Measurements from ENCODE around the gene LPCAT1.

Gene LPCAT1

GRCh38 chr5:1548702-1549474, 25.1 kb upstream of the LPCAT1 start:
- no peaks in the 10 kb centered on the region for H3K9me3 Mint-ChIP-seq
- no peak overlapping the region for H3K27ac Mint-ChIP-seq
- H3K36me3 Mint-ChIP-seq (ENCODE audit: low read depth), result no peaks in the 10 kb centered on the region
- no peaks in the 10 kb centered on the region for H3K4me1 Mint-ChIP-seq
- ATAC-seq (no peak), DNase-seq (no peak)
- H3K27me3 Mint-ChIP-seq, result peaks cover 5% of the 10 kb centered on the region
- H3K4me3 Mint-ChIP-seq, result no peak overlapping the region

GRCh38 chr5:1547655-1548054, 23.9 kb upstream of the LPCAT1 start:
- ATAC-seq (no peak), DNase-seq (no peak)
- Mint-ChIP-seq H3K4me3 (no peak overlapping the region), H3K4me1 (no peaks in the 10 kb centered on the region), H3K27me3 (peaks cover 5% of the 10 kb centered on the region), H3K36me3 (ENCODE audit: low read depth) (no peaks in the 10 kb centered on the region), H3K9me3 (no peaks in the 10 kb centered on the region), H3K27ac (no peak overlapping the region)

- H3K27ac Mint-ChIP-seq, result no peak overlapping the region
- DNase-seq, result no peak
Measured at GRCh38 chr5:1547236-1547635, 23.5 kb upstream of the LPCAT1 start.

GRCh38 chr5:1546556-1546955, 22.8 kb upstream of the LPCAT1 start:
- Mint-ChIP-seq H3K4me1 (no peaks in the 10 kb centered on the region), H3K27ac (no peak overlapping the region), H3K36me3 (ENCODE audit: low read depth) (no peaks in the 10 kb centered on the region), H3K4me3 (no peak overlapping the region), H3K9me3 (no peaks in the 10 kb centered on the region), H3K27me3 (peaks cover 5% of the 10 kb centered on the region)
- no peak for DNase-seq
- no peak for ATAC-seq

More at GRCh38 chr5:1547236-1547635, 23.5 kb upstream of the LPCAT1 start:
- no peaks in the 10 kb centered on the region for H3K9me3 Mint-ChIP-seq
- H3K36me3 Mint-ChIP-seq (ENCODE audit: low read depth), result no peaks in the 10 kb centered on the region
- H3K4me1 Mint-ChIP-seq, result no peaks in the 10 kb centered on the region
- no peak overlapping the region for H3K4me3 Mint-ChIP-seq
- H3K27me3 Mint-ChIP-seq, result peaks cover 5% of the 10 kb centered on the region
- ATAC-seq, result no peak

- peaks cover 5% of the 10 kb centered on the region for H3K27me3 Mint-ChIP-seq
- H3K9me3 Mint-ChIP-seq, result no peaks in the 10 kb centered on the region
- H3K4me1 Mint-ChIP-seq, result no peaks in the 10 kb centered on the region
- no peak overlapping the region for H3K4me3 Mint-ChIP-seq
- H3K27ac Mint-ChIP-seq, result no peak overlapping the region
- ATAC-seq (no peak), DNase-seq (no peak)
- no peaks in the 10 kb centered on the region for H3K36me3 Mint-ChIP-seq (ENCODE audit: low read depth)
Measured at GRCh38 chr5:1545805-1546355, 22.1 kb upstream of the LPCAT1 start.

GRCh38 chr5:1545126-1545804, 21.5 kb upstream of the LPCAT1 start:
- no peaks in the 10 kb centered on the region for H3K4me1 Mint-ChIP-seq
- no peak for DNase-seq

GRCh38 chr5:1544294-1544961, 20.7 kb upstream of the LPCAT1 start:
- no peak for ATAC-seq
- Mint-ChIP-seq H3K27ac (no peak overlapping the region), H3K36me3 (ENCODE audit: low read depth) (no peaks in the 10 kb centered on the region), H3K27me3 (peaks cover 3% of the 10 kb centered on the region), H3K4me3 (no peak overlapping the region), H3K9me3 (no peaks in the 10 kb centered on the region), H3K4me1 (no peaks in the 10 kb centered on the region)
- DNase-seq, result no peak

More at GRCh38 chr5:1545126-1545804, 21.5 kb upstream of the LPCAT1 start:
- no peak for ATAC-seq
- H3K27me3 Mint-ChIP-seq, result peaks cover 5% of the 10 kb centered on the region
- H3K27ac Mint-ChIP-seq, result no peak overlapping the region
- H3K36me3 Mint-ChIP-seq (ENCODE audit: low read depth), result no peaks in the 10 kb centered on the region
- H3K4me3 Mint-ChIP-seq, result no peak overlapping the region
- H3K9me3 Mint-ChIP-seq, result no peaks in the 10 kb centered on the region

GRCh38 chr5:1543398-1544293, 19.9 kb upstream of the LPCAT1 start:
- H3K36me3 Mint-ChIP-seq (ENCODE audit: low read depth), result no peaks in the 10 kb centered on the region
- no peak overlapping the region for H3K27ac Mint-ChIP-seq
- ATAC-seq, result no peak
- no peak overlapping the region for H3K4me3 Mint-ChIP-seq
- no peaks in the 10 kb centered on the region for H3K9me3 Mint-ChIP-seq
- peaks cover 2% of the 10 kb centered on the region for H3K27me3 Mint-ChIP-seq
- H3K4me1 Mint-ChIP-seq, result peaks cover under 1% of the 10 kb centered on the region
- no peak for DNase-seq

- DNase-seq (no peak), ATAC-seq (no peak)
- Mint-ChIP-seq H3K36me3 (ENCODE audit: low read depth) (no peaks in the 10 kb centered on the region), H3K27ac (no peak overlapping the region), H3K27me3 (no peaks in the 10 kb centered on the region), H3K4me3 (no peak overlapping the region), H3K9me3 (no peaks in the 10 kb centered on the region), H3K4me1 (peaks cover 3% of the 10 kb centered on the region)
Measured at GRCh38 chr5:1542781-1543180, 19.0 kb upstream of the LPCAT1 start.

- Mint-ChIP-seq H3K9me3 (no peaks in the 10 kb centered on the region), H3K36me3 (ENCODE audit: low read depth) (no peaks in the 10 kb centered on the region), H3K4me1 (peaks cover 11% of the 10 kb centered on the region), H3K4me3 (no peak overlapping the region), H3K27me3 (no peaks in the 10 kb centered on the region), H3K27ac (no peak overlapping the region)
- DNase-seq (no peak), ATAC-seq (no peak)
Measured at GRCh38 chr5:1541702-1542400, 18.1 kb upstream of the LPCAT1 start.

- Mint-ChIP-seq H3K4me3 (no peak overlapping the region), H3K27ac (no peak overlapping the region), H3K36me3 (ENCODE audit: low read depth) (no peaks in the 10 kb centered on the region), H3K4me1 (peaks cover 19% of the 10 kb centered on the region), H3K27me3 (no peaks in the 10 kb centered on the region), H3K9me3 (no peaks in the 10 kb centered on the region)
- DNase-seq (no peak), ATAC-seq (no peak)
Measured at GRCh38 chr5:1540831-1541701, 17.3 kb upstream of the LPCAT1 start.

GRCh38 chr5:1540166-1540565, 16.4 kb upstream of the LPCAT1 start:
- no peaks in the 10 kb centered on the region for H3K36me3 Mint-ChIP-seq (ENCODE audit: low read depth)
- no peaks in the 10 kb centered on the region for H3K27me3 Mint-ChIP-seq
- no peak for ATAC-seq
- no peak overlapping the region for H3K27ac Mint-ChIP-seq
- H3K9me3 Mint-ChIP-seq, result no peaks in the 10 kb centered on the region
- DNase-seq, result no peak
- no peak overlapping the region for H3K4me3 Mint-ChIP-seq
- H3K4me1 Mint-ChIP-seq, result peaks cover 26% of the 10 kb centered on the region
